GM06990 (cell line): Measurements from ENCODE around the gene CDKN1C.

Experiments
- DNase-seq: peaks from one replicate; pipeline ENCODE4 v3.0.0-alpha.2; 2011; ENCODE audit not compliant: insufficient read length; ENCODE audit errors: extremely low read depth
- H3K27me3 ChIP-seq: replicated peaks from 2 replicates; pipeline ENCODE4 v1.6.0; 2011; ENCODE audit warnings: low read length; ENCODE audit not compliant: control insufficient read depth, insufficient read depth
- H3K36me3 ChIP-seq: 2 replicates; pipeline ENCODE4 v1.5.1; 2011; ENCODE audit warnings: low read length; ENCODE audit not compliant: control insufficient read depth, insufficient read depth
- H3K4me3 ChIP-seq: replicated peaks from 2 replicates; pipeline ENCODE4 v1.5.1; 2011; ENCODE audit warnings: low read depth, mild to moderate bottlenecking, control low read depth, low read length
- CTCF ChIP-seq: IDR thresholded peaks from 2 replicates; pipeline ENCODE4 v1.5.1; 2011; ENCODE audit warnings: low read length, control low read depth, mild to moderate bottlenecking, inconsistent platforms; ENCODE audit not compliant: insufficient read depth, poor library complexity, severe bottlenecking

Gene CDKN1C

GRCh38 chr11:2874963-2875362 is 10.6 kb downstream of the CDKN1C start:
- Histone ChIP-seq H3K4me3 (no peak overlapping the region), H3K27me3 (peaks cover 2% of the 10 kb centered on the region), H3K36me3 (no peaks in the 10 kb centered on the region)
- no peak for DNase-seq
- no peak for TF ChIP-seq CTCF

GRCh38 chr11:2870969-2871680 is 14.4 kb downstream of the CDKN1C start:
- Histone ChIP-seq H3K4me3 (no peak overlapping the region), H3K27me3 (no peaks in the 10 kb centered on the region; the same call in none of the 2 replicates), H3K36me3 (no peaks in the 10 kb centered on the region)
- no peak for DNase-seq
- TF ChIP-seq CTCF: no peak

- TF ChIP-seq CTCF: no peak
- H3K36me3 ChIP-seq: no peaks in the 10 kb centered on the region
- no peak for DNase-seq
- H3K4me3 ChIP-seq: no peak overlapping the region
- H3K27me3 ChIP-seq: no peaks in the 10 kb centered on the region; the same call in none of the 2 replicates
These were observed 15.1 kb downstream of the CDKN1C start for GRCh38 chr11:2870460-2870859.

- Histone ChIP-seq H3K4me3 (no peak overlapping the region), H3K27me3 (no peaks in the 10 kb centered on the region; the same call in 1 of the 2 replicates), H3K36me3 (no peaks in the 10 kb centered on the region)
- TF ChIP-seq CTCF: no peak
- DNase-seq: no peak
These were observed 15.8 kb downstream of the CDKN1C start for GRCh38 chr11:2869561-2870427.

- Histone ChIP-seq H3K27me3 (no peaks in the 10 kb centered on the region; the same call in 1 of the 2 replicates), H3K36me3 (no peaks in the 10 kb centered on the region), H3K4me3 (no peak overlapping the region)
- no peak for TF ChIP-seq CTCF
- DNase-seq: no peak
These were observed 16.4 kb downstream of the CDKN1C start for GRCh38 chr11:2869134-2869526.
